HEK293T (cell line): Measurements from ENCODE around the gene MDH1B.

Source experiments
- CTCF ChIA-PET: fragments of 350-600 bp; formaldehyde crosslinking; extraction: SDS; loops from one replicate; lab custom pipeline; 2021; ENCODE audit warnings: antibody characterized with exemption, inconsistent platforms; lab: Yijun Ruan, JAX
- POLR2A ChIA-PET: fragments of 350-600 bp; formaldehyde crosslinking; extraction: SDS; loops from one replicate; lab custom pipeline; 2020; ENCODE audit warnings: antibody characterized with exemption, inconsistent platforms; lab: Yijun Ruan, JAX
- DNase-seq: peaks from one replicate; pipeline ENCODE4 v3.0.0; 2012; ENCODE audit warnings: mixed read lengths; ENCODE audit errors: extremely low spot score
- ARNT ChIP-seq: fragments of 450-650 bp; IDR thresholded peaks from 2 replicates; pipeline ENCODE4 v1.6.1; 2017; ENCODE audit warnings: mild to moderate bottlenecking
- BHLHE40 ChIP-seq: fragments of 450-650 bp; IDR thresholded peaks from 2 replicates; pipeline ENCODE4 v1.6.1; 2016; ENCODE audit warnings: mild to moderate bottlenecking, moderate library complexity, borderline replicate concordance
- CTBP1 ChIP-seq: fragments of 450-650 bp; IDR thresholded peaks from 2 replicates; pipeline ENCODE4 v1.6.1; 2016; ENCODE audit warnings: borderline replicate concordance
- ELF4 ChIP-seq: fragments of 450-650 bp; IDR thresholded peaks from 2 replicates; pipeline ENCODE4 v1.6.1; 2017; ENCODE audit warnings: antibody characterized with exemption
- FOXA1 ChIP-seq: fragments of 450-650 bp; IDR thresholded peaks from 2 replicates; pipeline ENCODE4 v1.6.1; 2016; ENCODE audit warnings: mild to moderate bottlenecking
- FOXK2 ChIP-seq: fragments of 450-650 bp; IDR thresholded peaks from 2 replicates; pipeline ENCODE4 v1.6.1; 2016; ENCODE audit warnings: mild to moderate bottlenecking
- FOXM1 ChIP-seq: fragments of 450-650 bp; IDR thresholded peaks from 2 replicates; pipeline ENCODE4 v1.6.1; 2017; ENCODE audit warnings: mild to moderate bottlenecking, borderline replicate concordance
- HDGF ChIP-seq: fragments of 450-650 bp; IDR thresholded peaks from 2 replicates; pipeline ENCODE4 v1.6.1; 2017; ENCODE audit warnings: antibody characterized with exemption, borderline replicate concordance
- L3MBTL2 ChIP-seq: fragments of 450-650 bp; conservative IDR thresholded peaks from 2 replicates; pipeline ENCODE4 v1.6.1; 2016; ENCODE audit warnings: mild to moderate bottlenecking
- LEF1 ChIP-seq: fragments of 450-650 bp; IDR thresholded peaks from 2 replicates; pipeline ENCODE4 v1.6.1; 2017; ENCODE audit warnings: mild to moderate bottlenecking, borderline replicate concordance
- NFRKB ChIP-seq: fragments of 450-650 bp; IDR thresholded peaks from 2 replicates; pipeline ENCODE4 v1.6.1; 2016; ENCODE audit warnings: mild to moderate bottlenecking, moderate library complexity
- PKNOX1 ChIP-seq: fragments of 450-650 bp; IDR thresholded peaks from 2 replicates; pipeline ENCODE4 v1.6.1; 2016
- SP1 ChIP-seq: fragments of 450-650 bp; IDR thresholded peaks from 2 replicates; pipeline ENCODE4 v1.6.1; 2017
- SUZ12 ChIP-seq: fragments of 450-650 bp; IDR thresholded peaks from 2 replicates; pipeline ENCODE4 v1.6.1; 2016; ENCODE audit warnings: mild to moderate bottlenecking
- TARDBP ChIP-seq: fragments of 450-650 bp; IDR thresholded peaks from 2 replicates; pipeline ENCODE4 v1.6.1; 2016
- ZNF384 ChIP-seq: fragments of 450-650 bp; IDR thresholded peaks from 2 replicates; pipeline ENCODE4 v1.6.1; 2016

Gene MDH1B

GRCh38 chr2:206802654-206803514 lies 37.8 kb upstream of the MDH1B start:
- no peak for DNase-seq
- CTCF ChIA-PET: interaction anchor here (0.7 to 1.2 kb wide), 2 partner anchors 21 to 667 kb away, joined by 4 read pairs; no protein-coding TSS in a partner anchor
- TF ChIP-seq FOXM1 (no peak), TARDBP (no peak), LEF1 (no peak), BHLHE40 (no peak), SP1 (no peak), PKNOX1 (no peak), NFRKB (no peak), L3MBTL2 (no peak), SUZ12 (no peak), ARNT (no peak), ELF4 (no peak), HDGF (no peak), FOXK2 (no peak), ZNF384 (no peak), FOXA1 (no peak), CTBP1 (no peak)
- POLR2A ChIA-PET: no interaction called here

GRCh38 chr2:206801418-206802189 lies 36.5 kb upstream of the MDH1B start:
- POLR2A ChIA-PET: no interaction called here
- CTCF ChIA-PET: interaction anchor here (1.7 kb wide), 1 partner anchor 672 kb away, joined by 9 read pairs; no protein-coding TSS in a partner anchor
- TF ChIP-seq ZNF384 (no peak), BHLHE40 (no peak)
- no peak for DNase-seq

GRCh38 chr2:206800506-206801417 lies 35.6 kb upstream of the MDH1B start:
- ChIA-PET CTCF (interaction anchor here (0.7 to 1.7 kb wide), 4 partner anchors 106 to 824 kb away, joined by 3 to 9 read pairs (median 4); partner anchors contain the start of gene METTL21A), POLR2A (no interaction called here)
- DNase-seq: peak; percentile 69
- TF ChIP-seq PKNOX1 (no peak), FOXK2 (no peak), BHLHE40 (no peak), SUZ12 (no peak), HDGF (no peak), CTBP1 (no peak), FOXM1 (no peak), L3MBTL2 (no peak), FOXA1 (no peak), SP1 (no peak), ARNT (no peak), LEF1 (no peak), ELF4 (no peak), ZNF384 (no peak), NFRKB (no peak), TARDBP (no peak)

- no peak for TF ChIP-seq BHLHE40
- no peak for TF ChIP-seq LEF1
- no peak for TF ChIP-seq TARDBP
- TF ChIP-seq ZNF384: no peak
- TF ChIP-seq ARNT: no peak
- TF ChIP-seq HDGF: no peak
- TF ChIP-seq FOXA1: no peak
- TF ChIP-seq SP1: no peak
- TF ChIP-seq NFRKB: no peak
- POLR2A ChIA-PET: no interaction called here
- CTCF ChIA-PET: interaction anchor here (0.7 to 0.9 kb wide), 2 partner anchors 38 to 184 kb away, joined by 3 read pairs; no protein-coding TSS in a partner anchor
- DNase-seq: no peak
Observed at GRCh38 chr2:206799083-206799482, 34.0 kb upstream of the MDH1B start.

GRCh38 chr2:206798000-206798399 lies 32.9 kb upstream of the MDH1B start:
- no peak for DNase-seq
- TF ChIP-seq FOXM1 (no peak), ELF4 (no peak), SUZ12 (no peak), SP1 (no peak), LEF1 (no peak), HDGF (no peak), CTBP1 (no peak), ZNF384 (no peak), FOXA1 (no peak), BHLHE40 (no peak), NFRKB (no peak), ARNT (no peak), L3MBTL2 (no peak), TARDBP (no peak), PKNOX1 (no peak), FOXK2 (no peak)
- ChIA-PET CTCF (no interaction called here), POLR2A (no interaction called here)
